ENCODE measurements around the gene TUBA8. TPM values are rescaled to one million over a fixed set of nuclear protein-coding genes. Genes with fewer than 3 reads are reported as not detected.
"Not testable (repeated sequence)": the region's sequence is repeated elsewhere in the genome, so short reads cannot be mapped to it uniquely, and the experiment has no call there.

TUBA8 gene
- total and polyA plus RNA-seq, 2 experiments from 2014 or later: 1.1 to 1.4 TPM

DNA sequence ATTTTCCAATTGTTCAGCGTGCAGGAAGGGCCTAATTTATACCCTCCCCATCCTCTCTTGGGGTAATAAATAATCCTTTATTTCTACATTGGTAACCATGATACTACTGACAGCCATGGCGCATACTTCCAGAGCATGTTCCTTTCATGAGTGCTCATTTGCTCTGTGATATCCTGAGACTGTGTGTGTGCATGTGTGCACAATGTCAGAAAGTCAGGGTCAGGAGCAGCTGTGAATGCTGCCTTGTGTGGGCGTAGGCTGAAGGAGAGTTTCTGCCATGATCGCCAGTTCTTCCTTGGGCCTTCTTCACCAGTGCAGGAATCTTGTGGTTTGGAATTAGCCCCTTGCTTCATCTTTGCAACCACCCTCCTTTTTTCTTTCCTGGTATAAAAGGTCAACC lies 10.2 kb downstream of the TUBA8 start:
- Histone ChIP-seq H3K4me3 (no peak overlapping the region), H3K9me3 (ENCODE audit: low read depth) (no peaks in the 10 kb centered on the region), H3K4me1 (ENCODE audit: low read depth) (no peaks in the 10 kb centered on the region), H3K27ac (no peak overlapping the region), H3K27me3 (no peaks in the 10 kb centered on the region), H3K36me3 (no peaks in the 10 kb centered on the region)
- TF ChIP-seq, protein P1, sequence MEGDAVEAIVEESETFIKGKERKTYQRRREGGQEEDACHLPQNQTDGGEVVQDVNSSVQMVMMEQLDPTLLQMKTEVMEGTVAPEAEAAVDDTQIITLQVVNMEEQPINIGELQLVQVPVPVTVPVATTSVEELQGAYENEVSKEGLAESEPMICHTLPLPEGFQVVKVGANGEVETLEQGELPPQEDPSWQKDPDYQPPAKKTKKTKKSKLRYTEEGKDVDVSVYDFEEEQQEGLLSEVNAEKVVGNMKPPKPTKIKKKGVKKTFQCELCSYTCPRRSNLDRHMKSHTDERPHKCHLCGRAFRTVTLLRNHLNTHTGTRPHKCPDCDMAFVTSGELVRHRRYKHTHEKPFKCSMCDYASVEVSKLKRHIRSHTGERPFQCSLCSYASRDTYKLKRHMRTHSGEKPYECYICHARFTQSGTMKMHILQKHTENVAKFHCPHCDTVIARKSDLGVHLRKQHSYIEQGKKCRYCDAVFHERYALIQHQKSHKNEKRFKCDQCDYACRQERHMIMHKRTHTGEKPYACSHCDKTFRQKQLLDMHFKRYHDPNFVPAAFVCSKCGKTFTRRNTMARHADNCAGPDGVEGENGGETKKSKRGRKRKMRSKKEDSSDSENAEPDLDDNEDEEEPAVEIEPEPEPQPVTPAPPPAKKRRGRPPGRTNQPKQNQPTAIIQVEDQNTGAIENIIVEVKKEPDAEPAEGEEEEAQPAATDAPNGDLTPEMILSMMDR (IDR thresholded peaks at IDR 0.05; ENCODE audit: low read depth, low read length): no peak
- no peak for DNase-seq (ENCODE audit: low read depth in 1 of 2, low spot score in 1 of 2)

DNA sequence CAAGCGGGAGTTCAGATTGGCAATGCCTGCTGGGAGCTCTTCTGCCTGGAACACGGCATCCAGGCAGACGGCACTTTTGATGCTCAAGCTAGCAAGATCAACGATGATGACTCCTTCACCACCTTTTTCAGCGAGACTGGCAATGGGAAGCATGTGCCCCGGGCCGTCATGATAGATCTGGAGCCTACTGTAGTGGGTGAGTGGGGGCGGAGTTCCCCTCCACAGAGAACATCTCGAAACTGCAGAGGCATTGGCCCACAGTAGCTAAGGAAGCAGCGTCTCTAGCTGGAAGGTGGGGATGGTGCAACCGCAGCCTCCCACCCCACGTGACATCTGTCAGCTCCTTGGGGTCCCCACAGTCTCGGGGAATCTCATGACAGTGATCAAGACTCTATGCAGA lies 10.9 kb downstream of the TUBA8 start:
- H3K36me3 ChIP-seq: no peaks in the 10 kb centered on the region
- no peak overlapping the region for H3K27ac ChIP-seq
- DNase-seq (ENCODE audit: low read depth in 1 of 2, low spot score in 1 of 2): no peak
- H3K4me1 ChIP-seq (ENCODE audit: low read depth): no peaks in the 10 kb centered on the region
- TF ChIP-seq, protein P1 (IDR thresholded peaks at IDR 0.05; ENCODE audit: low read depth, low read length): no peak
- H3K27me3 ChIP-seq: no peaks in the 10 kb centered on the region
- no peaks in the 10 kb centered on the region for H3K9me3 ChIP-seq (ENCODE audit: low read depth)
- H3K4me3 ChIP-seq: no peak overlapping the region

DNA sequence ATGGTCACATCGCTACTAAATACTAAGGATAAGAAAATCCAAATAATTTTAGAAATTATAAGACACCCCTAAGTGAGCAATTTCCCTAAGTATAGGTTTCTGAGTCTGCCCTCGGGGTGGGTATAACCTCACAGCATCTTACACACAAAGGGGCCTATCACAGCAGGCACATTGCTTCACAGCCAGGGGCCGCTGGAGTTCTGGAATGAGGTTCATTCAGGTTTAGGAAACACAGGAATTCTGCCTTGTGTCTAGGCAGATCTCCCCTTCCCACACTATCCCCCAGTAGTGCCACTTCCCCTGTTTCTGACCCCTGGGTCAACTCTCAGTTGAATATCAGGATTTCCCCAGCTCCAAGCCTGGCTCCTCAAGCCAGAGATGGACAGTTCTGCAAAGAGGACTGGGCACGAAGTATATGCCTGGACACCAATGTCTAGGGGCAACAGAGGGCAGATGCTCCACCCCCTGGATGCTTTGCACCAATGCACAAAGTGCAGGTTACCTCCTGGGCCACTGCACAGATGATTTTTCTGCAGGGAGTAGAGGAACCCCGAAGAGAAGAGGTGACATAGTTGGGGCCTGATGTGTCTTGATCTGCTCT lies 11.4 kb downstream of the TUBA8 start:
- no peak for DNase-seq (ENCODE audit: low read depth in 1 of 2, low spot score in 1 of 2)
- H3K27me3 ChIP-seq: no peaks in the 10 kb centered on the region
- H3K9me3 ChIP-seq (ENCODE audit: low read depth): no peaks in the 10 kb centered on the region
- no peak overlapping the region for H3K27ac ChIP-seq
- TF ChIP-seq, protein P1 (IDR thresholded peaks at IDR 0.05; ENCODE audit: low read depth, low read length): peak; percentile 3
- no peaks in the 10 kb centered on the region for H3K36me3 ChIP-seq
- no peaks in the 10 kb centered on the region for H3K4me1 ChIP-seq (ENCODE audit: low read depth)
- H3K4me3 ChIP-seq: no peak overlapping the region

DNA sequence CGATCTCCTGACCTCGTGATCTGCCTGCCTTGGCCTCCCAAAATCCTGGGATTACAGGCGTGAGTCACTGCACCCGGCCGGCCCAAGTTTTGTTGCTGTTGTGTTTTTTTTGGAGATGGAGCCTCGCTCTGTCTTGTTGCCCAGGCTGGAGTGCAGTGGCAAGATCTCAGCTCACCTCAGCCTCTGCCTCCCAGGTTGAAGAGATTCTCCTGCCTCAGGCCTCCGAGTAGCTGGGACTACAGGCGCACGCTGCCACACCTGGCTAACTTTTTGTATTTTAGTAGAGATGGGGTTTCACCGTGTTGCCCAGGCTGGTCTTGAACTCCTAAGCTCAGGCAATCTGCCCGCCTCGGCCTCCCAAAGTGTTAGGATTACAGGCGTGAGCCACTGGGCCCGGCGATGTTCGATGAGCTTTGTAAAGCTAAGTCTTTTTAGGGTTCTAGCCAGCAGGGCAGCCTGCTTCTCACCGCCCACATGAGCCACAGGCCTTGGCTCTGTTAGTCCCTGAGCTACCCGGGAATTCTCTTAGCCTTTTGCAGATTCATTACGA lies 12.9 kb downstream of the TUBA8 start:
- not testable (repeated sequence) for H3K9me3 ChIP-seq (ENCODE audit: low read depth); DNase-seq (ENCODE audit: low read depth in 1 of 2, low spot score in 1 of 2); H3K4me1 ChIP-seq (ENCODE audit: low read depth); H3K4me3 ChIP-seq; H3K27ac ChIP-seq; H3K36me3 ChIP-seq; H3K27me3 ChIP-seq

DNA sequence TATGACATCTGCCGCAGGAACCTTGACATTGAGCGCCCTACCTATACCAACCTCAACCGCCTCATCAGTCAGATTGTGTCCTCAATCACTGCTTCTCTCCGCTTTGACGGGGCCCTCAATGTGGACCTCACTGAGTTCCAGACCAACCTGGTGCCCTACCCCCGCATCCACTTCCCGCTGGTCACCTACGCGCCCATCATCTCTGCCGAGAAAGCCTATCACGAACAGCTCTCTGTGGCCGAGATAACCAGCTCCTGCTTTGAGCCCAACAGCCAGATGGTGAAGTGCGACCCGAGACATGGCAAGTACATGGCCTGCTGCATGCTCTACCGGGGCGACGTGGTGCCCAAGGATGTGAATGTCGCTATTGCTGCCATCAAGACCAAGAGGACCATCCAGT lies 16.0 kb downstream of the TUBA8 start:
- Histone ChIP-seq H3K27me3 (no peaks in the 10 kb centered on the region), H3K27ac (no peak overlapping the region), H3K4me3 (no peak overlapping the region), H3K36me3 (no peaks in the 10 kb centered on the region), H3K9me3 (ENCODE audit: low read depth) (no peaks in the 10 kb centered on the region), H3K4me1 (ENCODE audit: low read depth) (no peaks in the 10 kb centered on the region)
- DNase-seq (ENCODE audit: low read depth in 1 of 2, low spot score in 1 of 2): no peak
- TF ChIP-seq, protein P1 (IDR thresholded peaks at IDR 0.05; ENCODE audit: low read depth, low read length): no peak

DNA sequence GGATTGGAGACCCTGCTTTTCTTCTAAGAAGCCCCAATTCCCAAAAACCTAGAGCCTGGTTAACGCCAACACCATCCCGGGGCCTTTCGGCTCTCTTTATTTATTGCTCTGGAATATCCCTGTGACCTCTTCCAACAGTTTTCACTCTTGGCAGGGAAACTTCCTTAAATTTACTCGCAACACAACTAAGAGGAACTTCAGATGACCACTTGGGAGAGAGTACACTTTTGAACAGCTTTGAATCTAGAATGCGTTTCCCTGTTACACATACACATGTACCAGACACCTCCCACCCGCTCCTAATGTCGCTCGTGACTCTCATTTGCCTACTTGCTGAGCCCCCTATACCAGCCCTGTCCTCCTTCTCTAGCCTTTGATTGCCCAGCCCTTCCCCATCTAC lies 19.4 kb downstream of the TUBA8 start:
- no peaks in the 10 kb centered on the region for H3K4me1 ChIP-seq (ENCODE audit: low read depth)
- no peaks in the 10 kb centered on the region for H3K9me3 ChIP-seq (ENCODE audit: low read depth)
- DNase-seq (ENCODE audit: low read depth in 1 of 2, low spot score in 1 of 2): no peak
- no peaks in the 10 kb centered on the region for H3K27me3 ChIP-seq
- H3K36me3 ChIP-seq: no peaks in the 10 kb centered on the region
- TF ChIP-seq, protein P1 (IDR thresholded peaks at IDR 0.05; ENCODE audit: low read depth, low read length): no peak
- no peak overlapping the region for H3K27ac ChIP-seq
- no peak overlapping the region for H3K4me3 ChIP-seq
